ENCODE data around the gene SPATA3.

Gene SPATA3

GRCh38 chr2:231047274-231047922, 51.5 kb downstream of the SPATA3 start:
- no peak overlapping the region for H2AFZ ChIP-seq
- no peaks in the 10 kb centered on the region for H3K36me3 ChIP-seq (ENCODE audit: control insufficient read depth, insufficient read depth, low read length)
- H3K9ac ChIP-seq: no peak overlapping the region
- H3K27ac ChIP-seq: no peak overlapping the region
- no peaks in the 10 kb centered on the region for H3K9me3 ChIP-seq (ENCODE audit: control insufficient read depth, low read length)
- H3K27me3 ChIP-seq (ENCODE audit: control insufficient read depth, insufficient read depth, low read length): no peaks in the 10 kb centered on the region
- no peaks in the 10 kb centered on the region for H3K79me2 ChIP-seq
- peaks cover 2% of the 10 kb centered on the region for H3K4me1 ChIP-seq
- H3K4me2 ChIP-seq (ENCODE audit: low read length): no peak overlapping the region
- TF ChIP-seq CTCF (IDR thresholded peaks at IDR 0.05): no peak
- H3K4me3 ChIP-seq (ENCODE audit: low read depth, low read length): no peak overlapping the region

GRCh38 chr2:231047923-231048915, 52.3 kb downstream of the SPATA3 start:
- no peaks in the 10 kb centered on the region for H3K27me3 ChIP-seq (ENCODE audit: control insufficient read depth, insufficient read depth, low read length)
- peaks cover 4% of the 10 kb centered on the region for H3K4me1 ChIP-seq
- no peak overlapping the region for H3K4me3 ChIP-seq (ENCODE audit: low read depth, low read length)
- no peaks in the 10 kb centered on the region for H3K79me2 ChIP-seq
- H3K9me3 ChIP-seq (ENCODE audit: control insufficient read depth, low read length): no peaks in the 10 kb centered on the region
- H3K36me3 ChIP-seq (ENCODE audit: control insufficient read depth, insufficient read depth, low read length): no peaks in the 10 kb centered on the region
- H3K27ac ChIP-seq: no peak overlapping the region
- no peak overlapping the region for H3K9ac ChIP-seq
- H3K4me2 ChIP-seq (ENCODE audit: low read length): no peak overlapping the region
- H2AFZ ChIP-seq: no peak overlapping the region
- TF ChIP-seq CTCF (IDR thresholded peaks at IDR 0.05): no peak

- no peak overlapping the region for H3K27ac ChIP-seq
- no peak overlapping the region for H3K9ac ChIP-seq
- no peak overlapping the region for H3K4me3 ChIP-seq (ENCODE audit: low read depth, low read length)
Measured at GRCh38 chr2:231049286-231050017, 53.5 kb downstream of the SPATA3 start.

More at GRCh38 chr2:231049286-231050017, 53.5 kb downstream of the SPATA3 start:
- no peaks in the 10 kb centered on the region for H3K27me3 ChIP-seq (ENCODE audit: control insufficient read depth, insufficient read depth, low read length)
- H3K4me1 ChIP-seq: peaks cover 4% of the 10 kb centered on the region
- H3K4me2 ChIP-seq (ENCODE audit: low read length): no peak overlapping the region
- no peaks in the 10 kb centered on the region for H3K36me3 ChIP-seq (ENCODE audit: control insufficient read depth, insufficient read depth, low read length)
- H2AFZ ChIP-seq: no peak overlapping the region
- H3K79me2 ChIP-seq: no peaks in the 10 kb centered on the region
- TF ChIP-seq CTCF (IDR thresholded peaks at IDR 0.05): no peak
- no peaks in the 10 kb centered on the region for H3K9me3 ChIP-seq (ENCODE audit: control insufficient read depth, low read length)

Measured in parathyroid adenoma (tissue), 2 donors.